Measurements from ENCODE around the gene KIF1B. TPM values are rescaled to one million over a fixed set of nuclear protein-coding genes. Genes with fewer than 3 reads are reported as not detected.
"Not testable (repeated sequence)": the region's sequence is repeated elsewhere in the genome, so short reads cannot be mapped to it uniquely, and the experiment has no call there.

Gene KIF1B
- total and polyA plus RNA-seq, 7 donors: 31.8 to 391 (median 326) TPM

GRCh38 chr1:10213186-10213705, 2.9 kb downstream of the KIF1B start:
- TF ChIP-seq, protein P1, sequence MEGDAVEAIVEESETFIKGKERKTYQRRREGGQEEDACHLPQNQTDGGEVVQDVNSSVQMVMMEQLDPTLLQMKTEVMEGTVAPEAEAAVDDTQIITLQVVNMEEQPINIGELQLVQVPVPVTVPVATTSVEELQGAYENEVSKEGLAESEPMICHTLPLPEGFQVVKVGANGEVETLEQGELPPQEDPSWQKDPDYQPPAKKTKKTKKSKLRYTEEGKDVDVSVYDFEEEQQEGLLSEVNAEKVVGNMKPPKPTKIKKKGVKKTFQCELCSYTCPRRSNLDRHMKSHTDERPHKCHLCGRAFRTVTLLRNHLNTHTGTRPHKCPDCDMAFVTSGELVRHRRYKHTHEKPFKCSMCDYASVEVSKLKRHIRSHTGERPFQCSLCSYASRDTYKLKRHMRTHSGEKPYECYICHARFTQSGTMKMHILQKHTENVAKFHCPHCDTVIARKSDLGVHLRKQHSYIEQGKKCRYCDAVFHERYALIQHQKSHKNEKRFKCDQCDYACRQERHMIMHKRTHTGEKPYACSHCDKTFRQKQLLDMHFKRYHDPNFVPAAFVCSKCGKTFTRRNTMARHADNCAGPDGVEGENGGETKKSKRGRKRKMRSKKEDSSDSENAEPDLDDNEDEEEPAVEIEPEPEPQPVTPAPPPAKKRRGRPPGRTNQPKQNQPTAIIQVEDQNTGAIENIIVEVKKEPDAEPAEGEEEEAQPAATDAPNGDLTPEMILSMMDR (IDR thresholded peaks at IDR 0.05): no peak
- intact Hi-C loops (cut with DNase I): loop anchor here in 1 of 2 donors (5.0 kb wide), 2 partner anchors 39 to 74 kb away; no protein-coding TSS in a partner anchor
- H3K4me3 ChIP-seq: peak overlapping the region; percentile 84
- peak overlapping the region; percentile 99 for H3K27ac ChIP-seq
- no peaks in the 10 kb centered on the region for H3K27me3 ChIP-seq (ENCODE audit: insufficient read depth in 3 of 3, low read length in 2 of 3)
- 8 to 28% (median 14%) methylated on average over 3 of the region's 3 CpGs for WGBS, 3 donors
- H3K36me3 ChIP-seq (ENCODE audit: insufficient read depth in 1 of 2, low read depth in 1 of 2): no peaks in the 10 kb centered on the region
- no peak for ATAC-seq
- no peak for DNase-seq
- H3K9me3 ChIP-seq: no peaks in the 10 kb centered on the region
- H3K4me1 ChIP-seq: peaks cover 48% of the 10 kb centered on the region

DNA sequence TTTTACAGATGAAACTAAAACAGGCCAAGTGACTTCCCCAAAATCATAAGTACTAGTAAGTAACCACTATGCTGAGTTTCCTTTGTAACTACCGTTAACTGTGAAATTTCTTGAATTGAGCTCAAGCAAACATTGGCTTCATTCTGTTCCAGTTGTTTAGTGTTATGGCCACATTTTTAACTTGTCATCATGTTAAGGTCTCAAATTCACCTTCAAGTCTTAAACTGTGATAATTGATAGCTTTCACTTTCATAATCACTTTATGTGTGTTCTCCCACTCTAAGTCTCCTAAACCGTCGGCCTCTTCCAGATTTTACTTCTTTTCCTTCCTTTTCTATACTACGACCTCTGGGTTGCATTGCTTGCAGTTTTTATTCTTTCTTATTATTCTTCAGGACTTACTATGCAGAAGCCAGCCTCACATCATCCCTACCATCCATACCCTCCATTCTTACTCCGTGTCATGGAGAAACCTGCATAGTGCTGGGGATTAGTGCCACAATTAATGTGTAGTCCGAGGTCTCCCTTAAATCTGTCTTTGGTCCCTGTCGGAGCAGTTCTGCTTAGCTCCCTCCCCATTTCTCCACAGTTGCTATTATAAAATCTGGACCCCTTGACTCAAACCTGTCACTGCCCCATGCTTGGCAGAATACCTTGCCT, 5.8 kb downstream of the KIF1B start:
- H3K4me3 ChIP-seq: peak overlapping the region; percentile 50
- H3K27ac ChIP-seq: peak overlapping the region; percentile 99
- TF ChIP-seq, protein P1 (IDR thresholded peaks at IDR 0.05): no peak
- H3K4me1 ChIP-seq: peaks cover 74% of the 10 kb centered on the region
- H3K36me3 ChIP-seq (ENCODE audit: insufficient read depth in 1 of 2, low read depth in 1 of 2): no peaks in the 10 kb centered on the region
- 12 to 22% (median 13%) methylated on average over 7 of the region's 7 CpGs for WGBS, 3 donors
- H3K27me3 ChIP-seq (ENCODE audit: insufficient read depth in 3 of 3, low read length in 2 of 3): no peaks in the 10 kb centered on the region
- ATAC-seq (peak in 1 of 4 donors; percentile 6), DNase-seq (no peak)
- no peaks in the 10 kb centered on the region for H3K9me3 ChIP-seq
- intact Hi-C loops (cut with DNase I): no loop called here

- Histone ChIP-seq H3K4me1 (peaks cover 76% of the 10 kb centered on the region), H3K27ac (peak overlapping the region; percentile 99), H3K36me3 (ENCODE audit: insufficient read depth in 1 of 2, low read depth in 1 of 2) (no peaks in the 10 kb centered on the region), H3K9me3 (no peaks in the 10 kb centered on the region), H3K27me3 (ENCODE audit: insufficient read depth in 3 of 3, low read length in 2 of 3) (no peaks in the 10 kb centered on the region), H3K4me3 (peak overlapping the region; percentile 50)
- intact Hi-C loops (cut with DNase I): no loop called here
- TF ChIP-seq, protein P1 (IDR thresholded peaks at IDR 0.05): no peak
- ATAC-seq (peak in 2 of 4 donors; percentile 26 to 52), DNase-seq (no peak)
- 21 to 33% (median 24%) methylated on average over 5 of the region's 5 CpGs for WGBS, 3 donors
Observed at GRCh38 chr1:10217748-10218441, 7.5 kb downstream of the KIF1B start.

DNA sequence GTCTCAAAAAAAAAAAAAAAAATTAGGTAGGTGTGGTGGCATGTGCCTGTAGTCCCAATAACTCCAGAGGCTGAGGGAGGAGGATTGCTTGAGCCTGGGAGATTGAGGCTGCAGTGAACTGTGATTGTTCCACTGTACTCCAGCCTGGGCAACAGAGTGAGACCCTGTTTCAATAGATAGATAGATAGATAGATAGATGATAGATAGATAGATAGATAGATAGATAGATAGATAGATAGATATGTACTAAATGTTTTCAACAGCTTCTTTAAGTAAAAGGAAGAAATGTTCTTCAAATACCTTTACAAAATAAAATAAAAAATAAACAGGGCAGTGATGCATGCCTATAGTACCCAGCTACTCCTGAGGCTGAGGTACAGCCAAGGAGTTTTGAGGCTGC, 9.8 kb downstream of the KIF1B start:
- Histone ChIP-seq H3K36me3 (ENCODE audit: insufficient read depth in 1 of 2, low read depth in 1 of 2) (no peaks in the 10 kb centered on the region), H3K4me3 (no peak overlapping the region), H3K27ac (peak overlapping the region; percentile 99), H3K9me3 (no peaks in the 10 kb centered on the region), H3K27me3 (ENCODE audit: insufficient read depth in 3 of 3, low read length in 2 of 3) (no peaks in the 10 kb centered on the region), H3K4me1 (peaks cover 77% of the 10 kb centered on the region)
- intact Hi-C loops (cut with DNase I): no loop called here
- ATAC-seq: no peak
- no peak for DNase-seq
- TF ChIP-seq, protein P1 (IDR thresholded peaks at IDR 0.05): no peak

DNA sequence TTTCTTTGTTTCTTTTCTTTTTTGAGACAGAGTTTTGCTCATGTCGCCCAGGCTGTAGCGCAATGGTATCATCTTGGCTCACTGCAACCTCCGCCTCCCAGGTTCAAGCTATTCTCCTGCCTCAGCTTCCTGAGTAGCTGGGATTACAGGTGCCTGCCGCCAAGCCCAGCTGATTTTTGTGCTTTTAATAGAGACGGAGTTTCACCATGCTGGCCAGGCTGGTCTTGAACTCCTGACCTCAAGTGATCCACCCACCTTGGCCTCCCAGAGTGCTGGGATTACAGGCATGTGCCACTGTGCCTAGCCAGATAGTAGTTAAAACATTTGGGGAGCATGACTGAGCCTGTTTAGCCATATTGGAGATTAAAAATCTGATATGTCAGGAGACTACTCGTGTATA, 10.3 kb downstream of the KIF1B start:
- WGBS, 3 donors: 32 to 55% (median 35%) methylated on average over 6 of the region's 6 CpGs
- H3K9me3 ChIP-seq; H3K27me3 ChIP-seq (ENCODE audit: insufficient read depth in 3 of 3, low read length in 2 of 3); intact Hi-C loops (cut with DNase I); H3K4me3 ChIP-seq; H3K36me3 ChIP-seq (ENCODE audit: insufficient read depth in 1 of 2, low read depth in 1 of 2): not testable (repeated sequence)
- peak in 1 of 2 donors; percentile 61 for DNase-seq
- H3K4me1 ChIP-seq: peaks cover 77% of the 10 kb centered on the region
- H3K27ac ChIP-seq: peak overlapping the region; percentile 99
- ATAC-seq: peak in 3 of 4 donors; percentile 50 to 70 (median 60)
